Neural cell (in vitro differentiated cells): ENCODE measurements around the gene GRM4.

Experiments used
- CTCF ChIP-seq: fragments of 450-650 bp; IDR thresholded peaks from 2 replicates; pipeline ENCODE4 v1.5.1; 2014; ENCODE audit warnings: antibody characterized with exemption, mild to moderate bottlenecking, moderate library complexity; ENCODE audit not compliant: poor library complexity, severe bottlenecking
- MXI1 ChIP-seq: fragments of 450-650 bp; conservative IDR thresholded peaks from 2 replicates; pipeline ENCODE4 v1.6.1; 2014; ENCODE audit warnings: antibody characterized with exemption, mild to moderate bottlenecking; ENCODE audit not compliant: poor library complexity, severe bottlenecking
- POLR2AphosphoS5 ChIP-seq: IDR thresholded peaks from 2 replicates; pipeline ENCODE4 v1.6.1; 2012
- TAF1 ChIP-seq: IDR thresholded peaks from 2 replicates; pipeline ENCODE4 v1.6.1; 2012; ENCODE audit warnings: low read depth

GRCh38 chr6:34080357-34080756 lies 65.5 kb downstream of the GRM4 start:
- no peak for TF ChIP-seq CTCF
- no peak for TF ChIP-seq TAF1
- no peak for TF ChIP-seq MXI1
- no peak for TF ChIP-seq POLR2AphosphoS5
